ENCODE measurements around the gene NAP1L5. TPM values are rescaled to one million over a fixed set of nuclear protein-coding genes. Genes with fewer than 3 reads are reported as not detected.

Gene NAP1L5
- total and polyA plus RNA-seq, 9 of the 15 experiments (the other 6 are each of a cell fraction or from before 2014, with no cell fraction given) = 2.4 to 10.6 (median 7.0) TPM

- no peaks in the 10 kb centered on the region for H3K79me2 ChIP-seq (ENCODE audit: control insufficient read depth, insufficient read depth, low read length)
- H3K27me3 ChIP-seq (ENCODE audit: control insufficient read depth in 2 of 2, insufficient read depth in 2 of 2, low read length in 2 of 2) = no peaks in the 10 kb centered on the region
- intact Hi-C loops (cut with micrococcal nuclease) = no loop called here
- H3K27ac ChIP-seq (ENCODE audit: extremely low read depth, low read depth, low read length) = no peak overlapping the region
- in situ Hi-C loops (cut with MboI) = no loop called here
- H3K4me2 ChIP-seq (ENCODE audit: insufficient read depth, low read length) = no peak overlapping the region
- H3K4me1 ChIP-seq (replicated peaks in 1 of 2; ENCODE audit: control insufficient read depth in 2 of 2, insufficient read depth in 2 of 2, low read length in 2 of 2) = no peaks in the 10 kb centered on the region
- ChIA-PET POLR2A (no interaction called here), CTCF (ENCODE audit: low intra/inter-chr PET ratio) (no interaction called here)
- H3K4me3 ChIP-seq = no peak overlapping the region
- no peaks in the 10 kb centered on the region; the same call in 1 of the 2 replicates for H3K9me3 ChIP-seq (replicated peaks; ENCODE audit: control insufficient read depth, insufficient read depth, low read depth, low read length)
- BruUV-seq (replicated peaks) = no TSS peak
- no peak overlapping the region for H3K9ac ChIP-seq (ENCODE audit: insufficient read depth in 1 of 2, low read depth in 2 of 2, low read length in 2 of 2)
- no peak for FAIRE-seq
- 11% methylated on average over 7 of the region's 7 CpGs for WGBS (ENCODE audit: insufficient coverage, low coverage, missing lambda C conversion rate)
- H2AFZ ChIP-seq (ENCODE audit: low read depth, low read length) = no peak overlapping the region
- no peaks in the 10 kb centered on the region for H3K9me1 ChIP-seq (ENCODE audit: control insufficient read depth, insufficient read depth, low read length)
- no peak for ATAC-seq
- no peaks in the 10 kb centered on the region for H3K36me3 ChIP-seq (ENCODE audit: control insufficient read depth, insufficient read depth, low read length)
- DNase-seq (ENCODE audit: extremely low read depth in 1 of 4, low spot score in 3 of 4) = no peak
- no peaks in the 10 kb centered on the region for H4K20me1 ChIP-seq (replicated peaks; ENCODE audit: control insufficient read depth, insufficient read depth, low read length)
- no peak for TF ChIP-seq ZNF324 (CRISPR knock-in tag; IDR thresholded peaks at IDR 0.05)
- TF ChIP-seq MBD2 (IDR thresholded peaks at IDR 0.05; ENCODE audit: borderline replicate concordance, low read depth) = no peak
- no peak for TF ChIP-seq TCF15 (CRISPR knock-in tag; IDR thresholded peaks at IDR 0.05)
- TF ChIP-seq E4F1 (CRISPR knock-in tag; IDR thresholded peaks at IDR 0.05; ENCODE audit: borderline replicate concordance) = no peak
- no peak for TF ChIP-seq GABPA (tag; conservative IDR thresholded peaks at IDR 0.05; ENCODE audit: low read depth)
- TF ChIP-seq ZNF551 (CRISPR knock-in tag; IDR thresholded peaks at IDR 0.05) = no peak
- no peak for TF ChIP-seq E2F6 (IDR thresholded peaks at IDR 0.05; ENCODE audit: borderline replicate concordance in 1 of 2, extremely low read depth in 1 of 2, insufficient read depth in 1 of 2, insufficient read length in 1 of 2, low read depth in 1 of 2, low read length in 1 of 2, poor library complexity in 1 of 2, severe bottlenecking in 1 of 2)
- no peak for TF ChIP-seq HDAC8 (tag; IDR thresholded peaks at IDR 0.05)
- no peak for TF ChIP-seq ARHGAP35 (IDR thresholded peaks at IDR 0.05; ENCODE audit: partially characterized antibody)
- TF ChIP-seq PCBP2 (IDR thresholded peaks at IDR 0.05; ENCODE audit: low read depth, low read length, poor library complexity, severe bottlenecking) = no peak
- no peak for TF ChIP-seq RBFOX2 (IDR thresholded peaks at IDR 0.05; ENCODE audit: low read depth, low read length)
- no peak for TF ChIP-seq RBM15 (IDR thresholded peaks at IDR 0.05; ENCODE audit: insufficient read depth, low read length)
- TF ChIP-seq JUNB (CRISPR knock-in tag; conservative IDR thresholded peaks at IDR 0.05) = no peak
- no peak for TF ChIP-seq PTBP1 (IDR thresholded peaks at IDR 0.05; ENCODE audit: low read depth, low read length)
These were observed 50.9 kb downstream of the NAP1L5 start for GRCh38 chr4:88646528-88647280.

Measured in K562 (cell line).